ENCODE data around the gene FLOT1.

Gene FLOT1

GRCh38 chr6:30760549-30760948, 18.1 kb upstream of the FLOT1 start:
- TF ChIP-seq ZNF354C (tag by site-specific recombination; IDR thresholded peaks at IDR 0.05; ENCODE audit: borderline replicate concordance, low read depth), result no peak
- TF ChIP-seq YY1 (tag by site-specific recombination; IDR thresholded peaks at IDR 0.05), result no peak
- no peak for TF ChIP-seq ZNF23 (tag by site-specific recombination; IDR thresholded peaks at IDR 0.05; ENCODE audit: borderline replicate concordance)
- no peak for TF ChIP-seq SALL2 (tag by site-specific recombination; IDR thresholded peaks at IDR 0.05; ENCODE audit: borderline replicate concordance)
- TF ChIP-seq, protein P1, sequence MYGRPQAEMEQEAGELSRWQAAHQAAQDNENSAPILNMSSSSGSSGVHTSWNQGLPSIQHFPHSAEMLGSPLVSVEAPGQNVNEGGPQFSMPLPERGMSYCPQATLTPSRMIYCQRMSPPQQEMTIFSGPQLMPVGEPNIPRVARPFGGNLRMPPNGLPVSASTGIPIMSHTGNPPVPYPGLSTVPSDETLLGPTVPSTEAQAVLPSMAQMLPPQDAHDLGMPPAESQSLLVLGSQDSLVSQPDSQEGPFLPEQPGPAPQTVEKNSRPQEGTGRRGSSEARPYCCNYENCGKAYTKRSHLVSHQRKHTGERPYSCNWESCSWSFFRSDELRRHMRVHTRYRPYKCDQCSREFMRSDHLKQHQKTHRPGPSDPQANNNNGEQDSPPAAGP (tag by site-specific recombination; IDR thresholded peaks at IDR 0.05), result no peak
- TF ChIP-seq ZNF311 (tag by site-specific recombination; IDR thresholded peaks at IDR 0.05; ENCODE audit: borderline replicate concordance), result no peak
- TF ChIP-seq ZNF266 (tag by site-specific recombination; IDR thresholded peaks at IDR 0.05; ENCODE audit: low read depth), result no peak
- TF ChIP-seq, protein P2, sequence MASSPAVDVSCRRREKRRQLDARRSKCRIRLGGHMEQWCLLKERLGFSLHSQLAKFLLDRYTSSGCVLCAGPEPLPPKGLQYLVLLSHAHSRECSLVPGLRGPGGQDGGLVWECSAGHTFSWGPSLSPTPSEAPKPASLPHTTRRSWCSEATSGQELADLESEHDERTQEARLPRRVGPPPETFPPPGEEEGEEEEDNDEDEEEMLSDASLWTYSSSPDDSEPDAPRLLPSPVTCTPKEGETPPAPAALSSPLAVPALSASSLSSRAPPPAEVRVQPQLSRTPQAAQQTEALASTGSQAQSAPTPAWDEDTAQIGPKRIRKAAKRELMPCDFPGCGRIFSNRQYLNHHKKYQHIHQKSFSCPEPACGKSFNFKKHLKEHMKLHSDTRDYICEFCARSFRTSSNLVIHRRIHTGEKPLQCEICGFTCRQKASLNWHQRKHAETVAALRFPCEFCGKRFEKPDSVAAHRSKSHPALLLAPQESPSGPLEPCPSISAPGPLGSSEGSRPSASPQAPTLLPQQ (tag by site-specific recombination; IDR thresholded peaks at IDR 0.05), result no peak
- TF ChIP-seq HOXD13 (CRISPR knock-in tag; IDR thresholded peaks at IDR 0.05; ENCODE audit: borderline replicate concordance), result no peak
- no peaks in the 10 kb centered on the region for H3K9me3 ChIP-seq (ENCODE audit: control insufficient read depth, insufficient read depth, low read depth, low read length)
- no peaks in the 10 kb centered on the region for H3K36me3 ChIP-seq (ENCODE audit: control insufficient read depth in 2 of 2, insufficient read depth in 1 of 2, low read length in 2 of 2)
- H3K4me1 ChIP-seq (ENCODE audit: control insufficient read depth, insufficient read depth, low read length), result peaks cover 13% of the 10 kb centered on the region
- CTCF ChIA-PET, result interaction anchor here (0.6 to 1.3 kb wide), 4 partner anchors 8 to 159 kb away, joined by 3 to 4 read pairs (median 3); partner anchors contain the start of gene FLOT1
- H3K4me3 ChIP-seq (ENCODE audit: low read depth, low read length), result no peak overlapping the region
- POLR2A ChIA-PET, result interaction anchor here (0.5 to 1.7 kb wide), 5 partner anchors 9 to 146 kb away, joined by 3 to 14 read pairs (median 5); partner anchors contain the start of genes FLOT1 and IER3
- H3K27ac ChIP-seq (ENCODE audit: extremely low read depth, low read depth, low read length), result no peak overlapping the region

DNA sequence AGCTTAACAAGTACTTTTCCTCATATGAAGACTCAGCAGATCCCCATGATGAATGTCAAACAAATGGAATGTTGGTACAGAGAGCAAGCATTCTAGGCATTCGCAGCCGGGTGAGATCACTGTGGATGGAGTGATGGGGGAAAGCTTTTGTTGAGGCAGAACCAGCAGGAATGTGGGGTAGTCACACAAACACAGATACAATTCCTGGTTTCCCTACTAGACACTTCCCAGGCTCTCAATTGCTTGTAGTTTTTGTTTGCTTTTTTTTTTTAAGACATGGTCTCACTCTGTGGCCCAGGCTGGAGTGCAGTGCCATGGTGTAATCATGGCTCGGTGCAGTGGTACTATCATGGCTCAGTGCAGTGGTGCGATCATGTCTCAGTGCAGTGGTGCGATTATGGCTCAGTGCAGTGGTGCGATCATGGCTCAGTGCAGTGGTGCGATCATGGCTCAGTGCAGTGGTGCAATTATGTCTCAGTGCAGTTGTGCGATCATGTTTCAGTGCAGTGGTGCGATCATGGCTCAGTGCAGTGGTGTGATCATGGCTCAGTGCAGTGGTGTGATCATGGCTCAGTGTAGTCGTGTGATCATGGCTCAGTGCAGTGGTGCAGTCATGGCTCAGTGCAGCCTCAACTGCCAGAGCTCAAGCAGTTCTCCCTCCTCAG, 17.2 kb upstream of the FLOT1 start:
- H3K4me1 ChIP-seq (ENCODE audit: control insufficient read depth, insufficient read depth, low read length), result peaks cover 13% of the 10 kb centered on the region
- POLR2A ChIA-PET, result interaction anchor here (0.8 to 1.8 kb wide), 6 partner anchors 10 to 42 kb away, joined by 3 to 14 read pairs (median 4); partner anchors contain the start of genes IER3 and MDC1
- no peaks in the 10 kb centered on the region for H3K9me3 ChIP-seq (ENCODE audit: control insufficient read depth, insufficient read depth, low read depth, low read length)
- CTCF ChIA-PET, result interaction anchor here (0.6 to 1.5 kb wide), 8 partner anchors 10 to 148 kb away, joined by 3 to 6 read pairs (median 4); partner anchors contain the start of gene GTF2H4
- H3K27ac ChIP-seq (ENCODE audit: extremely low read depth, low read depth, low read length), result no peak overlapping the region
- H3K4me3 ChIP-seq (ENCODE audit: low read depth, low read length), result no peak overlapping the region
- no peaks in the 10 kb centered on the region for H3K36me3 ChIP-seq (ENCODE audit: control insufficient read depth in 2 of 2, insufficient read depth in 1 of 2, low read length in 2 of 2)
- TF ChIP-seq ZFP41 (tag by site-specific recombination; IDR thresholded peaks at IDR 0.05; ENCODE audit: borderline replicate concordance) (no peak), PRDM10 (tag by site-specific recombination; IDR thresholded peaks at IDR 0.05) (0 out of 2 replicates have a peak, but pooled peaks have one; percentile 19), ZNF18 (tag by site-specific recombination; IDR thresholded peaks at IDR 0.05) (peak; percentile 53; the same call in 1 of the 2 replicates), ZNF416 (tag by site-specific recombination; IDR thresholded peaks at IDR 0.05) (no peak), SETDB1 (IDR thresholded peaks at IDR 0.05; ENCODE audit: insufficient read length, low read length) (peak; percentile 24)
- TF ChIP-seq, protein P3, sequence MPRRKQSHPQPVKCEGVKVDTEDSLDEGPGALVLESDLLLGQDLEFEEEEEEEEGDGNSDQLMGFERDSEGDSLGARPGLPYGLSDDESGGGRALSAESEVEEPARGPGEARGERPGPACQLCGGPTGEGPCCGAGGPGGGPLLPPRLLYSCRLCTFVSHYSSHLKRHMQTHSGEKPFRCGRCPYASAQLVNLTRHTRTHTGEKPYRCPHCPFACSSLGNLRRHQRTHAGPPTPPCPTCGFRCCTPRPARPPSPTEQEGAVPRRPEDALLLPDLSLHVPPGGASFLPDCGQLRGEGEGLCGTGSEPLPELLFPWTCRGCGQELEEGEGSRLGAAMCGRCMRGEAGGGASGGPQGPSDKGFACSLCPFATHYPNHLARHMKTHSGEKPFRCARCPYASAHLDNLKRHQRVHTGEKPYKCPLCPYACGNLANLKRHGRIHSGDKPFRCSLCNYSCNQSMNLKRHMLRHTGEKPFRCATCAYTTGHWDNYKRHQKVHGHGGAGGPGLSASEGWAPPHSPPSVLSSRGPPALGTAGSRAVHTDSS (tag by site-specific recombination; IDR thresholded peaks at IDR 0.05), result no peak
